T-helper 2 cell treated with Interferon-gamma antibody and Interleukin-4, amounts not matched to agents 100 ng/mL and 5 ng/mL, for 36 hours (primary cell): ENCODE measurements around the gene SSBP2. TPM values are rescaled to one million over a fixed set of nuclear protein-coding genes. Genes with fewer than 3 reads are reported as not detected.
"Not testable (repeated sequence)": the region's sequence is repeated elsewhere in the genome, so short reads cannot be mapped to it uniquely, and the experiment has no call there.

Experiments used
- intact Hi-C: fragments of 100-400 bp; cut with micrococcal nuclease; formaldehyde crosslinking; loops from one replicate; pipeline ENCODE4 v1.15.1; 2023
- total RNA-seq: library from RNA; stranded (reverse); gene quantifications from 2 replicates; pipeline ENCODE4 v1.2.3, GENCODE V29; 2022

The SSBP2 gene
- total RNA-seq, 1 donor from 2014 or later, result 44.3 TPM

GRCh38 chr5:81473395-81473794, 277.5 kb downstream of the SSBP2 start:
- intact Hi-C loops, result not testable (repeated sequence)

DNA sequence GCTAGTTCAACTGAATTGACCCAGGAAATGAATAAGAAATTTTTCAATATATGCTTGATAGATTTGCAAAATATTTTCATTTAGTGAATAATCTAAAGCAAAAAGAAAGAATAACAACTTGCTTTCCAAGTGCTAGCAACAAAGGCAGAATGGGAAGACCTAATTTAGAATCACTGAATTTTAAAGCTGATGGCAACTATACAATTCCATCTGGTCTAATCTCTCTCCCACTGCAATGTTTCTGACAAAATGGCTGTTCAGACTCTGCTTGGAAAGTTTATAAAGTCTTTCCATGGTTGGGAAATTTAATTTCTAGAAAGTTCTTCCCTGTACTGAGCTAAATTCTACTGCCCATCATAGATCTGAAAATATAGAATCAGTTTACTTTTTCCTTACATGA, 281.2 kb downstream of the SSBP2 start:
- intact Hi-C loops, result no loop called here

- intact Hi-C loops, result no loop called here
These were observed 300.0 kb downstream of the SSBP2 start for GRCh38 chr5:81450940-81451339.

DNA sequence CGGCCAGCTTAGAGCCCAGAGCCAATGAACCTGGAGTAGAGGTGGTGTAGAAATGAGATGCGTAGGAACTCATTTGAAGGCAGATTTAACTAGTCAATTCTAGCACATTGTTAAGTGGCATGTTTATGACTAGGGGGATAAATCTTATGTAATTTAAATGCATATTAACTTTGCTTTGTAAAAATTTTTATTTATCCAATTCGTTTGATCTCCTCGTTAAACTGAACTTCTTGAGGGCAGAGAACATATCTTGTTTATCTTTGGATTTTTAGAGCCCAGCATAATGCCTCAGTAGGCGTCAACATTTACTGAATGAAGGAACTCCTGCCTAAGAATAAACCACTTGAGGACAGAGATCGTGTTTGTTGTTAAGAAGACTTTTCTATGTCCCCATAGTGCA, 315.9 kb downstream of the SSBP2 start:
- intact Hi-C loops, result no loop called here

DNA sequence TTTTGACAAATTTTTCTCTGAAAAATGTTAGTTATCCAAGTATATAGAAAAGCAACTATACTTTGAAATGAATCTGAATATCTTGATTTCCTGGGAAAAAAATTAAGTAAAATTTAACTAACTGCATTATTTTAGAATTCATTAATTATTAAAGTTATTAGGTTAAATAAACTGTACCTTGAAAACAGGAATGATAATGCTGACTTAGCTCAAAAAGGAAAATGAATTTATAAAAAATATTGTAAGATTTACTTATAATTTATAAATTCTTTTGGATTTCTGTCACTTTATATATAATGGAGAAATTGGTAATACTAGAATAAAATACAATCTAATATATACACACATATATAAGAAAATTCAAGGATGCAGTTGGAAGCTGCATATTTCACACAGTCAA, 320.9 kb downstream of the SSBP2 start:
- intact Hi-C loops, result loop anchor here (5.0 kb wide), 1 partner anchor 407 kb away; no protein-coding TSS in a partner anchor

- intact Hi-C loops, result loop anchor here (5.0 kb wide), 1 partner anchor 408 kb away; no protein-coding TSS in a partner anchor
These were observed 321.5 kb downstream of the SSBP2 start for GRCh38 chr5:81429363-81429762.

DNA sequence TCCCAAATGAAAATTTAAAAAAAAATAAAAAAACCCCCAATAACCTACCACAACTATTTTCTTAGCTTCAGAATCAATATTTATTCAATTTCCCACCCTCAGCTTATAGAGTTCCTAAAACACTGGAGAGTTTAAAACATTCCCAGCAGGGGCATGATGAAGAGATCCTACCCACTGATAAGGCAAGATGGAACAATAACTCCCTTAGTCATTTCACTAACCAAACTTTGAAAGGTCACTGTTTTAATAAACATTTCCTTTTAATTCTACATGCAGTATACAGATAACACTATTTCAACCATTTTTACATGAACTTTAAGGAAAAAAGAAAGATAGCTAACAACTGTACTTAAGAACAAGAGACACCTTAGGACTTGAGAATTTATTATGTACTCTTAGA, 322.0 kb downstream of the SSBP2 start:
- intact Hi-C loops, result loop anchor here (5.0 kb wide), 1 partner anchor 408 kb away; no protein-coding TSS in a partner anchor

- intact Hi-C loops, result loop anchor here (5.0 kb wide), 1 partner anchor 409 kb away; no protein-coding TSS in a partner anchor
These were observed 322.5 kb downstream of the SSBP2 start for GRCh38 chr5:81428446-81428845.

GRCh38 chr5:81427566-81427965, 323.3 kb downstream of the SSBP2 start:
- intact Hi-C loops, result loop anchor here (5.0 kb wide), 1 partner anchor 410 kb away; no protein-coding TSS in a partner anchor

DNA sequence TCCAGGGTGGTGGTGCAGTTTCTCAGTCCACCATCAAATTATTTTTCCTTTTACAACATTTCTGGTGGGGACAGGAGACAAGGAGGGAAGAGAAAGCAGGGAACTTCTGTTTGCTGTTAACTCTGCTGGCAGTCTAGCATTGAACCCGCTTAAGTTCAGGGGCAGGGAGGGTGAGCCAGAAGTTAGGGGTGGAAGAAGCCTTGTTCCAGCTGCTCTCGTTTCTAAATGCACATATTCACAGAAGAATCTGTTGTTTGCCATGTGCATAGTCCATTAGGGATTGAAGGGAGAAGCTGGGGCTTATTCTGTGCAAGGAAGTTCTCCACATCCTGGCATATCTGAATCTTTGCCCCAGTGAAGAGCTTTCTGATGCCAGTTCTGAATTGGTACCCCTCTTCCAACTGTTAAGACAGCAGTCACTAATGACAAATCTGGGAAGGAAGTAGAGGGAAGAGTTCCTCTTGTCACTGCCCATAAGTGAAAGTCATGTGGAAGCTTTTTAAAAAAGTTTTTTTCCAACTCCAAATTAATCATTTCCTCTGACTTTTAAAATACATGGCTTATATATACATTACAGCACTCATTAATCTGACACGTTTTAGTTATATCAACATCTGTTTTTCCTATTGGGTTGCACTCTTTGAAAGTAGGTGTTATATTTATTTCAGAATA, 324.4 kb downstream of the SSBP2 start:
- intact Hi-C loops, result loop anchor here (5.0 kb wide), 1 partner anchor 411 kb away; no protein-coding TSS in a partner anchor

- intact Hi-C loops, result loop anchor here (1.0 to 5.0 kb wide), 4 partner anchors 412 to 800 kb away; no protein-coding TSS in a partner anchor
These were observed 325.3 kb downstream of the SSBP2 start for GRCh38 chr5:81425569-81425968.

GRCh38 chr5:81424728-81425127, 326.2 kb downstream of the SSBP2 start:
- intact Hi-C loops, result loop anchor here (1.0 to 5.0 kb wide), 4 partner anchors 413 to 801 kb away; no protein-coding TSS in a partner anchor

- intact Hi-C loops, result no loop called here
These were observed 328.2 kb downstream of the SSBP2 start for GRCh38 chr5:81422671-81423070.

DNA sequence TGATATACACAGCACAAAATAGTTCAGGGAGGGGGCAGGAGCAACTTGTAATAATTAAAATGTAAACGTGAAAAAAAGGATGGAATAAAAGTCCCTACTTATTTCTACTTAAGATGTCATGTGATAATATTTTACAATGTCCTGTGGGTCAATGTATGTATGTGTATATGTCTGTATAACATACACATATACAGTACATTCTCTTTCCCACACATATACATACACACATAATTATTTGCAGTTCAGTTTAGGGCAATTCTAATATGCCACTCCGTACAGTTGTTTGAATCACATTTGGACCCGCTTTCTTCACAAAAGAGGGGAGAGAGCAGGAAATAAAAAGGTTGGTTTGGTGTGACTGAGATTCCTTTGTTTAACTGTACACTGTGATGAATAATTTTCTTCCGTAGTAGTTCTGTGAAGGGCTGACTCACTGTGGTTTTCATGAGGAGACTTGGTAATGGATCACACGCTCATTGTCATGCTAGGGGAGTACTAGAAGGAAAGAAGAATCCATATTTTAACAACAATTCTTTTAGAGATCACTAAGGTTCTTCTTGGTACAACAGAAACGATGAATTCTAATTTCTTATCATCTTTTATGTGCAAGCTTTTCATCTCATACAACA, 330.7 kb downstream of the SSBP2 start:
- intact Hi-C loops, result loop anchor here (2.0 kb wide), 1 partner anchor 329 kb away; no protein-coding TSS in a partner anchor

DNA sequence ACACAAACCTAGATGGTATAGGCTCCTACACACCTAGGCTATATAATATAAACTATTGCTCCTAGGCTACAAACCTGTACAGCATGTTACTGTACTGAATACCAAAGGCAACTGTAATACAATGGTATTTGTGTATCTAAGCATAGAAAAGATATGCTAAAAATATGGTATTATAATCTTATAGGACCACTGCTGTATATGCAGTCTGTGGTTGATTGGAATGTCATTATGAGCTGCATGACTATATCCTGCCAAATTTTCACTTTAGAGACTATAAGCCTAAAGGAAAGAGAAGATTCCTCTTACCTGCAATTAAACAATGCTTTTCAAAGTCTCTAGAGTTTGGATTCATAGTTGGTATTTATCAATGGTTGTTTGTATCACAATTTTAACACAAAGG, 332.3 kb downstream of the SSBP2 start:
- intact Hi-C loops, result no loop called here

DNA sequence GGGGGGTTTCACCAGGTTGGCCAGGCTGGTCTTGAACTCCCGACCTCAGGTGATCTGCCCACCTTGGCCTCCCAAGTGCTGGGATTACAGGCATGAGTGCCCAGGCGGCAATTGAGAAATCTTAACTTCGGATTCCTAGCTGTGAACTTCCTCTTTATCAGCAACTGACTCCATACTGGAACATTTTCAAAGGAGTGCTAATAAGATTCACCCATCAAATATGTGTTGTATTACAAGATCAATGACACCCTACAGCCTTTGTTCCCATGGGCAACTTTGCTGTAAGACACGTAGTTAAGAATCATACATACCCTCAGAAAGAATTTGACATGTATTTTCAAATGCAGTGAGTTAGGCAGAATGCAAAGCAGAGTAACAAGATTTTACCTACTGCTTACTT, 333.8 kb downstream of the SSBP2 start:
- intact Hi-C loops, result no loop called here

- intact Hi-C loops, result no loop called here
These were observed 341.0 kb downstream of the SSBP2 start for GRCh38 chr5:81409896-81410295.

DNA sequence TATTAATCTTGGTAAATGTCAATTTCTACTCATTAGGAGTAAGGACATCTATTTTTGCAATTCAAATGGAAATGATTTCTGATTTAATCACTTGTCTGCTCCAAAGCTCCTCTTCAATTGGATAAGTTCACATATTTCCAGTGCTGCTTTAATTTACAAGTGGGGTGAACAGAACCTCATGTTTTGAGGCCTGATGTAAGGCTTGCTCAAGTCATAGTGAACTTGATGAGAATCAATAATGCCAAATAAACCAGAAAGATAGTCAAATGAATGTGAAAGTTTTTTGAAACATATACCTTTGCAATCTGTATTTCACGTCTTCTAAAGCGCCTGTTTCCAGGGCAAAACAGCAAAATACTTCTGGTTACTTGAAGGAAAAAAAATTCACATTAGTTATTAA, 341.5 kb downstream of the SSBP2 start:
- intact Hi-C loops, result no loop called here

DNA sequence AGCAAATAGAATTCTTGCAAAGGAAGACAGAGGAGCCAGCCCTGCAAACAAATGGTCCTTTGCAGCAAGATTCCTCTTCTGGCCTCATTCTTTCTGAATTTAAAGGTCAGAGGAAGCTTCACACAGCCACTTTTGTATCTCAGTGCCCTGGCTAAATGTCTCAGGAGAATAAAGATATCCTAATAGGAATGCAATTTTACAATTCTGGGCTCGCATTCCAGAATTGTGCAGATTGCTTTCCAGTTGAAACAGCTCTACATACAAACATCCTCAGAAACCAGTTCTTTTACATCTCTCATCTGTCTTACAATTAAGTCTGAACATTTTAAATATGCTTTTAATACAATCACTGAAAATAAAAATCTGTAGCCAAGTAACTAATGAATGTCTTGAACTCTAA, 342.4 kb downstream of the SSBP2 start:
- intact Hi-C loops, result no loop called here

GRCh38 chr5:81407811-81408210, 343.1 kb downstream of the SSBP2 start:
- intact Hi-C loops, result not testable (repeated sequence)

- intact Hi-C loops, result no loop called here
These were observed 345.6 kb downstream of the SSBP2 start for GRCh38 chr5:81405126-81405891.
